Measurements from ENCODE around the gene MCM3AP.
"Not testable (repeated sequence)": the region's sequence is repeated elsewhere in the genome, so short reads cannot be mapped to it uniquely, and the experiment has no call there.

Gene MCM3AP

DNA sequence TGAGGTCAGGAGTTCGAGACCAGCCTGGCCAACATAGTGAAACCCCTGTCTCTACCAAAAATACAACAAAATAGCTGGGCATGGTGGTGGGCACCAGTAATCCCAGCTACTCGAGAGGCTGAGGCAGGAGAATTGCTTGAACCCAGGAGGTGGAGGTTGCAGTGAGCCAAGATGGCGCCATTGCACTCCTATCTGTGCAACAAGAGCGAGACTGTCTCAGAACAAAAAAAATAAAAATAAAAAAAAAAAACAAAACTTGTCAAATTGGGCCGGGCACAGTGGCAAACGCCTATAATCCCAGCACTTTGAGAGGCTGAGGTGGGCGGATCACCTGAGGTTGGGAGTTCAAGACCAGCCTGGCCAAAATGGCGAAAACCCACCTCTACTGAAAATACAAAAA, 24.8 kb upstream of the MCM3AP start:
- not testable (repeated sequence) for DNase-seq

DNA sequence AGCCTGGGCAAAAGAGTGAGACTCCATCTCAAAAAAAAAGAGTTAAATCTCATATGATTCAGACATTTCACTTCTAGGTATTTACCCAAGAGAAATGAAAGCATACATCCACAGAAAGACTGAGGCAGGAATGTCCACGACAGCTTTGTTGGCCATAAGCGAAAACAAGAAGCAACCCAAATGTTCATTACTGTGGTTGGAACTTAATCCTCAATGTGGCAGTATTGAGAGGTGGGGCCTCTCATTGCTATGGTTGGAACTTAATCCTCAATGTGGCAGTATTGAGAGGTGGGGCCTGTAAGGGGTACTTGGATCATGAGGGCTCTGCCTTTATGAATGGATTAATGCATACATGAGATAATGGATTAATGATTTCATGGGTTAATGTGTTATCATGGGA, 23.0 kb upstream of the MCM3AP start:
- no peak for DNase-seq

DNA sequence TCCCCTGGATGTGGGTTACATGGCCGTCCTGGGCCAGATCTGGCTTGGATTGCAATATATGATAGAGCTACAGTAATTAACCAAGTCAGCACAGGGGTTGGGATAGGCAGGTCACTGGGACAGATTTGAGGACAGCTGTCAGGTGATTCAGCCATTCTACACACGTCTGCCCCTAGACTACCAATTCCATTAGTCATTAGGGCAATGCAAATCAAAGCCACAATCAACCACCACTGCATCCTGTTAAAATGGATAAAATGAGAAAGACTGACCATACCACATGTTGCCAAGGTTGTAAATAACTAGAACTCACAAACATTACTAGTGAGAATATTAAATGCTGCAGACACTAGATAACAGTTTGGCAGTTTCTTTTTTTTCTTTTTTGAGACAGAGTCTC, 22.2 kb upstream of the MCM3AP start:
- DNase-seq: no peak

GRCh38 chr21:46304955-46305354, 19.5 kb upstream of the MCM3AP start:
- no peak for DNase-seq

GRCh38 chr21:46304437-46304836, 19.0 kb upstream of the MCM3AP start:
- DNase-seq: no peak

DNA sequence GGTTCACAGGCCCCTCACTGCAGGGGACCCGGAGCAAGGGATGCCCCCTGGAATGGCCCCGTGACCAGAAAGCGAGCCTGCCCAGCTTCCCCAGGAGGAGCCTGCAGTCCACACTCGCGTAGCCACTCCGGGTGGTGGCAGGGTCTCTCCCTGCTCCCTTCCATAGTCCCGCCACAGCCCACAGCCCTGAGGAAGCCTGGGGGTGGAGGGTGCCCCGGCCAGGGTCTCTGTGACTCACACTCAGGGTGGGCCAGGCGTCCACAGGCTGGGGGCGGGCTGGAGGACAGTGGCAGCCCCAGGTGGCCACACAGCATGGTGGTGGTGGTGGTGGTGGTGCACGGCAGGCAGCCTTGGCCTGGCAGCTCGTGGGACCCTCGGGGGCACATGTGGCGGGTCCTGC, 16.3 kb upstream of the MCM3AP start:
- DNase-seq: no peak

DNA sequence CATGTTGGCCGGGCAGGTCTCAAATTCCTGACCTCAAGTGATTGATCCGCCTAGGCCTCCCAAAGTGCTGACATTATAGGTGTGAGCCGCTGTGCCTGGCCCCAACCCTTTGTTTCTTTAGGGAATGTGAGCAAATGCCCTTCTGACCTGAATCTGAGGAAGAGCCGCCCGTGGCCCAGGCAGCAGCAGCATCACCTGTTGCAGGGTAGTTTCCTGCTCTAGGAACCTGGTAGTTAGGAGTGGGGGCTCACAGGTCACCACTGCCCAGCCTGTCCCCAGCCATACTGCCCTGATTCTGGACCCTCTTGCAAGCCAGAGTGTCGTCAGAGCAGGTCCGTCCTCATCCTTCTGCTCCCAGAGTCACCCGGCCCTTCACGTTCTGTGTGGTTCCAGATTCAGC, 13.8 kb upstream of the MCM3AP start:
- no peak for DNase-seq

DNA sequence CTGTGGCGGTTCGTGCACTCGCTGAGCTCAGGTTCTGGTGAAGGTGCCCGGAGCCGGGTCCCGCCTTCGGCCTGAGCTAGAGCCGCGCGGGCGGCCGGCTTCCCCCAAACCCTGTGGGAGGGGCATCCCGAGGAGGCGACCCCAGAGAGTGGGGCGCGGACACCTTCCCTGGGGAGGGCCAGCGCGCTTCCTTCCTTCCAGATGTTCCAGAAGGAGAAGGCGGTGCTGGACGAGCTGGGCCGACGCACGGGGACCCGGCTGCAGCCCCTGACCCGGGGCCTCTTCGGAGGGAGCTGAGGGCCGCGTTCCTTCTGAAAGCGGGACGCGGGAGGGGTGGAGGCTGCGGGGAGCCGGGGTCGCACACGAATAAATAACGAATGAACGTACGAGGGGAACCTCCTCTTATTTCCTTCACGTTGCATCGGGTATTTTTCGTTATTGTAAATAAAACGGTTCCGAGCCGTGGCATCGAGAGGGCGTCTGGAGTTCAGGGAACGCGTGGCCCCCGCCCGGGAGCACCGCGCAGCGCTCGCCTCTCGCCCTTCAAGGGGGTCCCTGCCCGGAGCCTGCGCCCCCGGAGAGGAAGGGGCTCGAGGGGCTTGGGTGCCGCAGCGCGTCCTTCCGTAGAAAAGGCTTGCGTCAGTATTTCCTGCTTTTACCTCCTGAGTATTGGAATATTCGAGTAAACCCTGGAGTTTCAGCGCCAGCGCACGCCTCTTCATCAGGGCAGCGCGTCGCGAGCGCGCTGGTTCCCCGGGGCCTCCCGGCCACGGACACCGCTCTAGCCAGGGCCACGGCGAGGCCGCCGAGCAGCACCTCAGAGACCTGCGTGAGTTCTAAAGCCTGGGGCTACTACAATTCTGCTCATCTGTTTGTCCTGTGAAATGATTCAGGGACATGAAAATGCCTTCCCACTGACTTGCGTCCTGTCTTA, 12.2 kb upstream of the MCM3AP start:
- DNase-seq: no peak

DNA sequence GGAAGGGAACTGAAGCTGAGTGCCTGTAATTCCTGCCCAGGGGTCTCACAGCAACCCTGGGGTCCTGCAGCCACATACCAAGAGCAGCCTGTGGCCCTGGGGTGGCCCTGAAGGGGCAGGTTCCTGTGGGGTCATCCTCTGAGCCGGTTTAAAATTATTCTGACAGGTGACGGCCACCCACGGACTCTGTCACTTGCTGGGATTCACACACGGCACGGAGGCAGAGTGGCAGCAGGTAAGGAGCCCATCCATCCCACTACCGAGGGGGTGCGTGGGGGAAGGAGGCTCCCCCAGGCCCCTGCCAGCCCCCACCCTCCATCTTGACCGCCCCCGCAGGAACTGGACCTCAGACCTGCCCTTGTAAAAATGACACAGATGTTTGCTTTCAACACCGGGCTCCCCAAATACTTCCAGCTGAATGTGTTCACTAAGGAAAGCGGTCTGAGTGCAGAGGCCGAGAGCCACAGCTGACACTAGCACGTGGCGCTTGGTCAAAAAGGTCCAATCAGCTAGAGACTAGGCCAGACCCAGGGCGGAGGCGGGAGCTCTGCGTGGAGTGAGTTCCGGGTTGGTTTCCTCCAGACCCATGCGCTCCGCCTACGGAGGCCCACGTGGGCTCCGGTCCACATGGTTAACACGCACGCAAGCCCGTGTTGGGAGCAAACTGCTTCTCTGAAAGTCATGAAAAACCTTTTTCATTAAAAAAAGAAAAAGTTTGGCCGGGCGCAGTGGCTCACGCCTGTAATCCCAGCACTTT, 10.8 kb upstream of the MCM3AP start:
- DNase-seq: no peak

DNA sequence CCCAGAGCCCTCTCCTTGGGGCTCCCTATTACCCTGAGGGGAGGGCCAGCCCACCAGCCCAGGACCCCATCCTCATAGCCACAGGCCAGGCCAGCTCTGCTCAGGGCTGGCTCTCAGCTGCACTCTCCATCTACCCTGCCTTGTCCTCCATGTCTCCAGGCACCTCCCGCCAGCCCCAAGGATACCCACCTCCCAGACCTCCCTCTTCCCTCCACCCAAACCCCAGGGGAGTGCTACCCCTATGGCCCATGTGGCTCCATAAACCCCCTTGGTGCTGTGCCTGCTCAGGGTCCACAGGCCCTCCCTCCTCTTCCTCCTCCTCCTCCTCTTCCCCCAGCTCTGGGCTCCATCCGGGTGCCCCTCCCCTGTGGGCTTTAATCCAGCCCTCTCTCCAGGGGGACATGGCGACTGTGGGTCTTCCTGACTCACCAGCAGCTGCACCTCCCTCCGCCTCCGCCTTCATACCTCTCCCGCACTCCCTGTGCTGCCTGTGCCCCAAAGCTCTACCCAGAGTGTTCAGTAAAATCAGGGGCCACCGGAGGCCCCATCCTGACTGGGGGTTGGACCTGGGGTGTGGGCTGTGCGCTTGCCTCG, 9.9 kb upstream of the MCM3AP start:
- DNase-seq: no peak

- no peak for DNase-seq
Observed at GRCh38 chr21:46294647-46295176, 9.3 kb upstream of the MCM3AP start.

- no peak for DNase-seq
Observed at GRCh38 chr21:46291561-46291960, 6.2 kb upstream of the MCM3AP start.

- DNase-seq: no peak
Observed at GRCh38 chr21:46289655-46290179, 4.3 kb upstream of the MCM3AP start.

- DNase-seq: no peak
Observed at GRCh38 chr21:46287541-46287940, 2.1 kb upstream of the MCM3AP start.

- DNase-seq: no peak
Observed at GRCh38 chr21:46286648-46287002, 1.2 kb upstream of the MCM3AP start.

DNA sequence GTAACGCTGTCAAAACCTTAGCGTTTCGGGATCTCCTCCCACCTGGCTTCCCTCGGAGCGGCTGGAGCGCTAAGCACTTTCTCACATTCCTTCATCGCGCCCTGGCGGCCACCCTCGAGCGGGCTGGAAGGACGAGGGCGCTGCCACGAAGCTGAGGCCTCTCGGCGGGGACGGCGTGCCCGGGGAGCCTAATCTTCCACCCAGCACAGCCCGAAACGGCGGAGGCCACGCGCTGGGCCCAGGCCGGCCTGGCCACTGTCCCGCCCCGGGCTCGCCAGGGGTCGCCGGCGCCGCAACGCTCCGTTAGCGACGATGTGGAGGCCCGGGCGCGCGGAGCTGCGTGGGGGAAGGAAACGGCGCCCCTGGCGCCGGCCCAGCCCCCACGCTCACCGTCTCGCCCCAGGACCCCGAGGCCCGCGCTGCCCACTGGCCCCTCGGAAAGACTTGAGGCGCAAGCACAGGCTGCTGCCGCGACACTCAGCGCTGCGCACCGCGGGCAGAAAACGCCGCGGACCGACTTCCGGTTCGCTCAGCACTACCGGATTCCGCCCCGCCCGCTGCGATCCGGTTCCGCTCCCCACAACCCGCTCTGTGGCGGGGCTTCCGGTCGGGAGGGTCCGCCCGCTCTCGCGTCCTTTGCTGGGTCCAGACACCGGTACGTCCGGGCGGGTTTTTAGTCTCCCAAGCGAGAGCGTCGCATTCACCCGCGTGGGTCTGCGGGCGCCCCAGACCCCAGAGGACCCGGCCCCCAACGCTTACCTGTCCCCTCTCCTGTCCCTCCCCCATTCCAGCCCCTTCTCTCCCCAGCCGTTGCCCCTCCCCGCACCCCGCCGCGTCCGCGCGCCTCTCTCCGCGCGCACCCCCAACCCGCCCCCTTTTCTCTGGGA, 593 bp upstream of the MCM3AP start, which contains the start of gene YBEY:
Gene YBEY (plus strand): TSS at position 582 of the 887 bp plus-strand sequence. CDS start 572 bp downstream, outside the sequence.
- DNase-seq: peak; percentile 84

- DNase-seq: no peak
Observed at GRCh38 chr21:46284733-46285132, 678 bp downstream of the MCM3AP start.

- DNase-seq: peak; percentile 44
Observed at GRCh38 chr21:46284077-46284644, 1.2 kb downstream of the MCM3AP start.

DNA sequence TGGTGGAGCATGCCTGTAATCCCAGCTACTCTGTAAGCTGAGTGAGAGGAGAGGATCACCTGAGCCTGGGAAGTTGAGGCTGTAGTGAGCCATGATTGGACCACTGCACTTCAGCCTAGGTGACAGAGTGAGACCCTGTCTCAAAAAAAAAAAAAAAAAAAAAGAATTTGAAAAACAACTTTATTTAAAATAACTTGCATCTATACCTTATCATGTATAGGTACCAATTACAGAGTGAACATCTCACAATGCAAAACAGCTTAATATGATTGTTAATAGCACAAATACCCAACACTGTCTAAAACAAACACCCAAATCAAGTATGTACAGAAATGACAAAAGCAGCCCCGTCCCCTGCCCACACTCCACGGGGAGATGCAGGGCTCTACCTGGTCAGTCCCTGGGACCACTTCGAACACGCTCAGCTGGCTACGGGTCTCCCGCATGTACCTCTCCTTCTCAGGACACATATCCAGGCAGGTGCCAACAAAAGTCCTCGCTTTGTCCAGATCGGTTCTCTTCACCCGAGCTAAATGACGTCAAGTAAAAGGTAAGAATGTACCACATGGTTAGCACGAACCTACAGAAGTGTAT, 10.5 kb downstream of the MCM3AP start:
- no peak for DNase-seq

- DNase-seq: no peak
Observed at GRCh38 chr21:46273341-46273740, 12.1 kb downstream of the MCM3AP start.

DNA sequence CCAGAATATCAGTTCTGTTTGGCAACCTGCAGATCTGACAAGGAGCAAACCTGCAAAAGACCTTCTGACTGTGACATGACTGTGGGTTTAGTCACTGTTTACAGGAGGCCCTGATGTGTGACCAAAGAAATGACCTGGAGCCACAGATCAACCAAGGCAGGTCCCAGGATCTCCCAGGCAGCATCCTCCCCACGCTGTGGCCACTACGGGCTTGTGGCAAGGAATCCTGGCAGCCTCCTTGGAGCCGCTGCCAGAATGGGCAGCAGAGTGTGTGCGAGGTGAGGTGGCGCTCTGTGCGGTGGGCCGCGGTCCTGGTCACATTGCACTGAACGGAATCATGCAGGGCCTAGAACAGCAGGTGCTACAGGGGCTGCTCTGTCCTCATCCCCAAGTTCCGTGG, 15.9 kb downstream of the MCM3AP start:
- no peak for DNase-seq

Data from NCI-H510A treated with DMSO at 0.1 percent for 48 hours (cell line).